Measurements from ENCODE around the gene CLEC1A. TPM values are rescaled to one million over a fixed set of nuclear protein-coding genes. Genes with fewer than 3 reads are reported as not detected.

Gene CLEC1A
- total RNA-seq, 1 experiment from 2014 or later: not detected

GRCh38 chr12:10069099-10069498, 29.7 kb downstream of the CLEC1A start:
- DNase-seq: no peak
- Mint-ChIP-seq H3K4me3 (ENCODE audit: low read depth, unreplicated experiment) (no peak overlapping the region), H3K27me3 (ENCODE audit: unreplicated experiment) (no peaks in the 10 kb centered on the region), H3K4me1 (ENCODE audit: low read depth, unreplicated experiment) (peaks cover 20% of the 10 kb centered on the region), H3K27ac (ENCODE audit: unreplicated experiment) (peak overlapping the region; percentile 61), H3K36me3 (ENCODE audit: insufficient read depth, unreplicated experiment) (no peaks in the 10 kb centered on the region), H3K9me3 (ENCODE audit: low read depth, unreplicated experiment) (no peaks in the 10 kb centered on the region)
- no peak for TF ChIP-seq CTCF (IDR thresholded peaks at IDR 0.05; ENCODE audit: unreplicated experiment)
- BruUV-seq (replicated peaks): no TSS peak
- CTCF ChIA-PET: interaction anchor here (1.2 kb wide), 1 partner anchor 25 kb away, joined by 3 read pairs; no protein-coding TSS in a partner anchor
- intact Hi-C loops (cut with micrococcal nuclease; ENCODE audit: unreplicated experiment): no loop called here

- no peak for DNase-seq
- Mint-ChIP-seq H3K27me3 (ENCODE audit: unreplicated experiment) (no peaks in the 10 kb centered on the region), H3K4me1 (ENCODE audit: low read depth, unreplicated experiment) (peaks cover 20% of the 10 kb centered on the region), H3K36me3 (ENCODE audit: insufficient read depth, unreplicated experiment) (no peaks in the 10 kb centered on the region), H3K27ac (ENCODE audit: unreplicated experiment) (peak overlapping the region; percentile 61), H3K9me3 (ENCODE audit: low read depth, unreplicated experiment) (no peaks in the 10 kb centered on the region), H3K4me3 (ENCODE audit: low read depth, unreplicated experiment) (no peak overlapping the region)
- no TSS peak for BruUV-seq (replicated peaks)
- CTCF ChIA-PET: interaction anchor here (0.9 to 1.2 kb wide), 3 partner anchors 9 to 71 kb away, joined by 3 read pairs; no protein-coding TSS in a partner anchor
- no peak for TF ChIP-seq CTCF (IDR thresholded peaks at IDR 0.05; ENCODE audit: unreplicated experiment)
- intact Hi-C loops (cut with micrococcal nuclease; ENCODE audit: unreplicated experiment): no loop called here
Measured at GRCh38 chr12:10068644-10069043, 30.1 kb downstream of the CLEC1A start.

- peak; percentile 22 for DNase-seq
- Mint-ChIP-seq H3K27ac (ENCODE audit: unreplicated experiment) (peak overlapping the region; percentile 86), H3K27me3 (ENCODE audit: unreplicated experiment) (no peaks in the 10 kb centered on the region), H3K4me1 (ENCODE audit: low read depth, unreplicated experiment) (peaks cover 20% of the 10 kb centered on the region), H3K4me3 (ENCODE audit: low read depth, unreplicated experiment) (peak overlapping the region; percentile 36), H3K9me3 (ENCODE audit: low read depth, unreplicated experiment) (no peaks in the 10 kb centered on the region), H3K36me3 (ENCODE audit: insufficient read depth, unreplicated experiment) (no peaks in the 10 kb centered on the region)
- TF ChIP-seq CTCF (IDR thresholded peaks at IDR 0.05; ENCODE audit: unreplicated experiment): no peak
- intact Hi-C loops (cut with micrococcal nuclease; ENCODE audit: unreplicated experiment): no loop called here
- no TSS peak for BruUV-seq (replicated peaks)
- CTCF ChIA-PET: interaction anchor here (0.5 to 1.0 kb wide), 3 partner anchors 10 to 1415 kb away, joined by 3 to 4 read pairs (median 3); no protein-coding TSS in a partner anchor
Measured at GRCh38 chr12:10067942-10068341, 30.8 kb downstream of the CLEC1A start.

GRCh38 chr12:10067264-10067663, 31.5 kb downstream of the CLEC1A start:
- intact Hi-C loops (cut with micrococcal nuclease; ENCODE audit: unreplicated experiment): no loop called here
- no peaks in the 10 kb centered on the region for H3K9me3 Mint-ChIP-seq (ENCODE audit: low read depth, unreplicated experiment)
- no peaks in the 10 kb centered on the region for H3K27me3 Mint-ChIP-seq (ENCODE audit: unreplicated experiment)
- no peak overlapping the region for H3K4me3 Mint-ChIP-seq (ENCODE audit: low read depth, unreplicated experiment)
- H3K4me1 Mint-ChIP-seq (ENCODE audit: low read depth, unreplicated experiment): peaks cover 20% of the 10 kb centered on the region
- no peak for TF ChIP-seq CTCF (IDR thresholded peaks at IDR 0.05; ENCODE audit: unreplicated experiment)
- no TSS peak for BruUV-seq (replicated peaks)
- CTCF ChIA-PET: interaction anchor here (0.5 kb wide), 1 partner anchor 1414 kb away, joined by 4 read pairs; no protein-coding TSS in a partner anchor
- no peaks in the 10 kb centered on the region for H3K36me3 Mint-ChIP-seq (ENCODE audit: insufficient read depth, unreplicated experiment)
- peak overlapping the region; percentile 86 for H3K27ac Mint-ChIP-seq (ENCODE audit: unreplicated experiment)
- no peak for DNase-seq

Measured in Calu3 (cell line).